KG1 (cell line): ENCODE measurements around the gene NEK7.
A peak's percentile ranks its signal among the peaks of the same experiment; 100 is the strongest.
"Not testable (repeated sequence)": the region's sequence is repeated elsewhere in the genome, so short reads cannot be mapped to it uniquely, and the experiment has no call there.

ENCODE experiments used
- DNase-seq: peaks from one replicate; lab custom pipeline; 2025; lab: John Stamatoyannopoulos, UW

NEK7 gene

GRCh38 chr1:198205016-198205684, 48.4 kb downstream of the NEK7 start:
- no peak for DNase-seq

DNA sequence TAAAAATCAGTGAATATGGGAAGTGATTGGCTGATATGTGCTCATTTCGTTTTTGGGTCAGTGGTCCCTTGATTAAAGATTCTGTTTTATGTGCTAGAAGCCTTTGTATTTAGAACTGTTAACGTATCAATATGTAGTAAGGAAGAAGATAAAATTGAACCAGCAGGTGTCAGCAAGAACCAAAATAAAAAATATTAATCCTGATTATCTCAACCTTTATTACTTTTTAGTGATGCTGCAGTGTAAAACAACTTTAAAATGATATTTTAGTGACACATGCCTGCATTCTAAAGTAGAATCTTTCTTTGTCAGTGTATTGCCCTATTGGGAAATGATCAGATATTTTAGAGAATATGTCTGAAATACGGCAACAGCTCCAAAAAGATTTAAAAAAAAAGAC, 49.5 kb downstream of the NEK7 start:
- no peak for DNase-seq

DNA sequence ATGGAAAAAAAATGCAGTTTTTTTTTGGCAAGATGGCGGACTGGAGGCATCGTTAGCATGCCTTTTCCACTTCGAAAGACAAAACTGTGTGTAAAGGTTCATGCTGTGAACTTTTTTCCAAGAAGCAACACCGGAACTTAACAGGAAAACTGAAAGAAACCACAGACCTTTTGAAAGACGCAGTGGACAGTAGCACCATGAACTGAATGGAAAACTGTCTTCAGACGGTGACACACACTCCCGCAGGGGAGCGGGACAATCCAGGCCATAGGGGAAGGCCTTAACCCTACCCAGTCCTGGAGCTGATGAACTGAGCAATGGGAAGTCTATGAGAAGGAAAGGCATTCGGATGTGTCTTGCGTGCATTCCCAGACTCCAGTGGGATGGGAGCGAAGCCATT, 54.9 kb downstream of the NEK7 start:
- no peak for DNase-seq

DNA sequence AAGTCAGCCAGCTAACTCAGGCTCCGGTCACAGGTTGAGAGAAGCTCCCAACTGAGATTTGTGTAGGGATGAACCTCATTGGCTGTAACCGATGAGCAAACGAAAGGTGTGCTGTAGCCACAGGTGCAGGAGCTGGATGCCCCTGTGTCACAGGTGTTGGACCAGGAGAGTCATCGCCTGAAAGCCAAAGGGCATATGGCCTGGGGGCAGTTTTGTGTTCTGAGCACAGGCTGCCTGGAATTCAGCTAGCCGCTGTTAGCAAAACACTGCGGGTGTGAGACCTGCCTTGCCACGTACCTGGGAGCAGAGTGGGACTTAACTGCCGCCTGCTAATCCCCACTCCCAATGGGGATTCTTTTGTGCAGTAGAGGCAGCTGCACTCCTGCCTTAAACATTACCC, 55.3 kb downstream of the NEK7 start:
- no peak for DNase-seq

DNA sequence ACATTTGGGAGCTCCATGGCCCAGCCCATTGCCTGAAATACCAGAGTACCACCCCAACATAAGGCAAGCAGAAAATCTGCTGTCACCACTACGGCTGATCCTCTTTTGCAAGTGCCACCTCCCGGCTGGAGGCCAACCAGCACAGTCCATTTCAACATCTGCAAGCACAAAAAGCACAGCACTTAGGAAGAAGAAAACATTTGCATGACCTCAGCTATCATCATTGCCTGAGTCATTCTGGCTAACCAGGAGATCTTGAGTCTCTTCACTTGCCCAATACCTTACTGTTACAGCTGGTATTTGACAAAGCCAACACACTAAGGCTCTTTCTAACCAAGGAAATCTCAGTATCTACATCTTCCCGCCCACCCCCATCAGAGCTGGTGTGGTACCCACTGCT, 55.9 kb downstream of the NEK7 start:
- DNase-seq = no peak

DNA sequence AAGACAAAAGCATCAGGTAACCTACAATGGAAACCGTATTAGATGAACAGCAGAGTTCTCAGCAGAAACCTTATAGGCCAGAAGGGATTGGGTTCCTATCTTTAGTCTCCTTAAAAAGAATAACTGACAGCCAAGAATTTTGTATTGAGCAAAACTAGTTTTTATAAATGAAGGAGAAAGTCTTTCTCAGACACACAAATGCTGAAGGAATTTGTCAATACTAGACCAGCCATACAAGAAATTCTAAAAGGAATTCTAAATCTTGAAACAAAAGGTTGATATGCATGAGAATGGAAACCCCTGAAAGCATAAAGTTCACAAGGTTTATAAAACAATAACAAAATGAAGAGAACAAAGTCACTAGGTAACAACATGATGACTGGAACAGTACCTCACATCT, 58.1 kb downstream of the NEK7 start:
- no peak for DNase-seq

DNA sequence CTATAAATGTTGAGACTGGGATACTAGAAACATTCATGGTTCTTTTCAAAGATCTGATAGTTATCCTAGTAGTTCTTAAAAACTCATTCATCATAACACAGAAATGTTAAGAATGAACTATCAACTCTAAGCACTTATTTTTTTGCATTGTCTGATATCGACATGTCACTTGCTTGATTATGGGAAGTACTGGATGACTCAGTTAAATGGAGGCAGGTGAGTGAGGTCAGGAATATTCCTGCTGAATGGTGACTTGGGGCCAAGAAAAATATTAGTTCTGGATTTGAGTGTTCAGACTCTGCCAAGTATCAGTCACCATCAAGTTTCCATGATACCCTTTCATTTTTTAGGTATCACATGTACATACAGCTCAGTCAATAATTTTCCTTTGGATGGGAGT, 63.6 kb downstream of the NEK7 start:
- DNase-seq = no peak

DNA sequence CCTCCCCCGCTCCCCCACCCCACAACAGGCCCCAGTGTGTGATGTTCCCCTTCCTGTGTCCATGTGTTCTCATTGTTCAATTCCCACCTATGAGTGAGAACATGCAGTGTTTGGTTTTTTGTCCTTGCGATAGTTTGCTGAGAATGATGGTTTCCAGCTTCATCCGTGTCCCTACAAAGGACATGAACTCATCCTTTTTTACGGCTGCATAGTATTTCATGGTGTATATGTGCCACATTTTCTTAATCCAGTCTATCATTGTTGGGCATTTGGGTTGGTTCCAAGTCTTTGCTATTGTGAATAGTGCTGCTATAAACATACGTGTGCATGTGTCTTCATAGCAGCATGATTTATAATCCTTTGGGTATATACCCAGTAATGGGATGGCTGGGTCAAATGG, 70.2 kb downstream of the NEK7 start:
- not testable (repeated sequence) for DNase-seq

GRCh38 chr1:198227454-198227853, 70.7 kb downstream of the NEK7 start:
- not testable (repeated sequence) for DNase-seq

GRCh38 chr1:198228925-198229324, 72.1 kb downstream of the NEK7 start:
- DNase-seq = no peak

DNA sequence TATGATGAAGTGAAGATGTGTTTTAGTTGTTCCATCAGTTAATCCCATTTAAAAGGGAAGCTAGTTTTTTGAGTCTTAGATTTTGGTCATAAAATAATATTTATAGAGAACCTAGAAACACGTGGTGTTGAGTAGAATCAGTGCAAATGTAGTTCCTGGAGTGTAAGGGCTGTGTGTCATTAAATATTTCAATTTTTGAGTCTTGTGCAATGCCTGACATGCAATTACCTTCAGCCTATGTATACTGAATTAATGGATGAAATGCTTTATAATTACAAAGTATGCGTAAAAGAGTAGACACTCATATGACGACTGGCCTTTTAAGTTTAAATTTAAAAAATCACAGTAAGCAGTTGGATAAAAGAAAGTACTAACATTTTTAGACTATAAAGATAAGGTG, 75.0 kb downstream of the NEK7 start:
- DNase-seq = no peak

- no peak for DNase-seq
These were observed 75.6 kb downstream of the NEK7 start for GRCh38 chr1:198232378-198232777.

DNA sequence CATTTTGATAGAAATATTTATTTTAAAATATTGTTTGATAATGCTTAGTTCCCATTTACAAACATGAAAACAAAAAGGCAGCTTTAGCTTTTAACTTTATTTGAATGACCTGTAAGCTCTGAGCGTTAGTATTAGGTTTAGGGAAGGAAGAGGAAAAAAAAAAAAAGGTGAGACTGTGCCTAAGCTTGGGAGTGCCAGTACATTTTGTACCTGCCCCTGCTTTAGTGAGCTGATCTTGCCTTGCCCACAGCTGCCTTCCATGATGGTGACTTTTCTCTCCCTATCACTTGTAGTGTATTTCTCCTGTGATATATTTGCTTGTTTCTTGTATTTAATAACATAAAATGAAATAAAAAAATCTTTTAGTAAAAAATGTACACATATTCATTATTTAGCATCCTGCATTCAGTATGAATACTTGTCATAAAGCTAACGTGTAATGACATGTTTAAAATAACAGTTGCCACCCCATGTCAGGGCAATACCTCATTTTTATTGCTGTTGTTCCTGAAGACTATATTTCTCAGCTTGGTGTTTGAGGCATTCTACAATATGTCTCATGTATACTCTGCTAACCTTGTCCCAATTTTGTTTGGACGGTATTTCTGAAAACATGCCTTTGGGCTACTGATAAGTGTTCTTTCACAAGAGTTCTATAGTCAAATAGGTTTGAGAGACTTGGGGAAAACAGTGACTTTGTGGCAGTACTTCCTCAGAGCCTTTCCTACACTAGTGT, 76.3 kb downstream of the NEK7 start:
- no peak for DNase-seq

DNA sequence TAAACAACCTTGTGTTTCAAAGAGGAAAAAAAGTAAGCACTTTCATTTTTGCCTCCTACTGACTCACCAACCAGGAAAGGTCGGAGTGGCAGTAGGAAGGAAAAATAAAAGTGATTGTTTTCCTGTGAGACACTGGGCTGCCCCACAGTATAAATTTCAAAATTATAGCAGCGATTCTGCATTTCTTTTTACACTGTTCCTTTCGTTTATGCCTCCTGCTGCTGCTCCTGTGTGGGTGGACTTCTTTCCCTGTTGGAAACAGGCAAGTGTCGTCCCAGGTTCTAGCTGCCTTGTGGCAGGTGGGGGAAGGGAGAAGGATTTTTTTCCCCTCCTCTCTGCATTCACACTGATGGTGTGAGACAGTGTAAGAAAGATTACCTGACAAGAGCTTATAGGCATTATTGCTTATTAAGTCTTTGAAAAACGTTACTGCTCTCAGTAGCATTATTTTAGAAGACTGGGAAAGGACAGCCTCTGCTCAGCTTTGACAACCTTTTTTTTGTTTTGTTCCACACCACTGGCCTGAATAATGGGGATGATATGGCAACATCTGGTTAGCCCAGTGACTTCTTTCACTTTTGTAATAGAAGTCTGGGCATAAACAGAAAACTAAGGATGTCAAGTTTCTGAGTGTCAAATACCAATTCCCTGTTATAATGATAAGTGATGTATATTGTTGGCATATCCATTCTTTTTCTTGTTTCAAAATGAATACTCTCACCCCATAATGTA, 77.9 kb downstream of the NEK7 start:
- no peak for DNase-seq

DNA sequence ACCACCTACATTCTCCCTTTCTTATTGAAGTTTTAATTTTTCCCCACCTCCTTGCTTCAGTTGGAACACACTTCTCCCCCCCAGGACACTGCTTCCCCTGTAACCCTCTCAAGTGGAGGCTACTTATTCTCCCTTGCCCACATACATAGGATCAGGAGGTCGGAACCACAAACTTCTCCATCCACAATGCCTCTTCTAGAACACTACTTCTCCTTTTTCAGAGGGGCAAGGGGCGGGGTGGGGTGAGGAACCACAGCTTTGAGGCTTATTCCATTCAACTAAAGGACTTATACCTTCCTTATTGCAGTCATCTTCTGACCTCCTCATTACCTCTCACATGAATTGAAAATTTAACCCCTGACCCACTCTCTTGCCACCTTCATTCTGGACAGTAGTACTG, 81.3 kb downstream of the NEK7 start:
- DNase-seq = peak; percentile 83

- no peak for DNase-seq
These were observed 84.8 kb downstream of the NEK7 start for GRCh38 chr1:198241553-198241952.

GRCh38 chr1:198244772-198245171, 88.0 kb downstream of the NEK7 start:
- no peak for DNase-seq

DNA sequence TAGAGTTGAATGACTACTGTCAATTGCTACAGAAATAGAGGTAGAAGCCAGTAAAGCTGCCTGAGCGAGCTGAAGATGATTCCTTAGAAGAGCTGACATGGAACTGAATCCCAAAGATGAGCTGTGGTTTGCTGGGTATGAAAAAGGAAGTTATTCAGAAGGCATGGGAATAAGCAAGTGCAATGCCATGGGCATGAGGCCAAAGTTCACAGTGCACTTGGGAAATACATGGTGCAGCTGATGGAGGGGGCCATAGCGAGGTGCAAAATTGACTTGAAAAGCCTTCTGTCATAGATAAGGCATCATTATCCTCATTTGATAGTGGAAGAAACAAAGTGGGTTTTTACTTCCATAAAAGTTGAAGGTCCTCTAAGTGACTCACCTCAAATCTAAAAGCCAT, 88.6 kb downstream of the NEK7 start:
- no peak for DNase-seq

- DNase-seq = no peak
These were observed 89.5 kb downstream of the NEK7 start for GRCh38 chr1:198246337-198246736.

DNA sequence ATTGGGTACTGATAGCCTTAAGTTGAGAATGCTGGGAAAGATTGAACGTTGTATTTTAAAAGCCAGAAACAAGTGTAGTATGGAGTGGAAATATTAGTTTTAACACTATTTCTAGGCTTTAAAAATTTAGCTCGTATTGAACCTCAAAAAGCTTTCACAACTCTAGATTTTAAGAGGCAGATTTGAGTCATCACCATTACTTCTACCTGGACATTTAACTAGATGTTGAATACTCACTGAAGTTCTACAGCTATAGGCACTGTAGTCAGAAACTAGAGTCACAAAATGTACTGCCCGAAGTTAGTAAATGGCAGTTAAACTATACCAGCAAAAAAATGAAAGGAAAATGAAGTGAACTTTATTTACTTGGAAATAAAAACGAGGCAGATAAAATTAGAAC, 96.5 kb downstream of the NEK7 start:
- no peak for DNase-seq

- DNase-seq = no peak
These were observed 96.9 kb downstream of the NEK7 start for GRCh38 chr1:198253668-198254067.

GRCh38 chr1:198254521-198254920, 97.7 kb downstream of the NEK7 start:
- no peak for DNase-seq

GRCh38 chr1:198254948-198255347, 98.2 kb downstream of the NEK7 start:
- DNase-seq = no peak
